IPS-11a (cell line): ENCODE data around the gene SLC15A2.

Experiments used
- H3K4me3 ChIP-seq: one replicate; pipeline ENCODE4 v1.5.1; 2013; ENCODE audit warnings: low read depth, low read length, control low read depth

Gene SLC15A2

GRCh38 chr3:121979734-121980449, 85.7 kb downstream of the SLC15A2 start:
- H3K4me3 ChIP-seq: no peak overlapping the region

GRCh38 chr3:121980450-121980796, 86.2 kb downstream of the SLC15A2 start:
- no peak overlapping the region for H3K4me3 ChIP-seq

- H3K4me3 ChIP-seq: no peak overlapping the region
Measured at GRCh38 chr3:121981473-121981872, 87.3 kb downstream of the SLC15A2 start.

- H3K4me3 ChIP-seq: no peak overlapping the region
Measured at GRCh38 chr3:121985846-121986245, 91.6 kb downstream of the SLC15A2 start.

- H3K4me3 ChIP-seq: no peak overlapping the region
Measured at GRCh38 chr3:121988146-121988545, 93.9 kb downstream of the SLC15A2 start.

- H3K4me3 ChIP-seq: no peak overlapping the region
Measured at GRCh38 chr3:121989943-121990342, 95.7 kb downstream of the SLC15A2 start.

- no peak overlapping the region for H3K4me3 ChIP-seq
Measured at GRCh38 chr3:121992601-121993560, 98.7 kb downstream of the SLC15A2 start.
